HL-60 (cell line): ENCODE data around the gene TRIM22.

Experiments
- CTCF ChIP-seq: IDR thresholded peaks from one replicate; pipeline ENCODE4 v1.5.1; 2011; ENCODE audit warnings: low read length, control low read depth, inconsistent platforms; ENCODE audit not compliant: insufficient read depth
- REST ChIP-seq: IDR thresholded peaks from 2 replicates; pipeline ENCODE4 v1.6.1; 2012; ENCODE audit warnings: low read depth; ENCODE audit not compliant: insufficient replicate concordance

- no peak for TF ChIP-seq CTCF
- TF ChIP-seq REST, result no peak
Observed at GRCh38 chr11:5655474-5655873, 34.1 kb upstream of the TRIM22 start.
